Forelimb muscle (tissue), 1 donor: ENCODE measurements around the gene RXFP4. TPM values are rescaled to one million over a fixed set of nuclear protein-coding genes. Genes with fewer than 3 reads are reported as not detected.
A peak's percentile ranks its signal among the peaks of the same experiment; 100 is the strongest.
"Not testable (repeated sequence)": the region's sequence is repeated elsewhere in the genome, so short reads cannot be mapped to it uniquely, and the experiment has no call there.

Experiments used
- DNase-seq: peaks from one replicate; pipeline ENCODE4 v3.0.0-alpha.2; 2013; ENCODE audit warnings: low read depth
- polyA plus RNA-seq: library from polyadenylated mRNA; unstranded; fragments of 120-200 nt; gene quantifications from one replicate; pipeline ENCODE4 v1.2.1, GENCODE V29; 2013; ENCODE audit not compliant: insufficient read length

RXFP4 gene
- polyA plus RNA-seq, 1 donor, result not detected

DNA sequence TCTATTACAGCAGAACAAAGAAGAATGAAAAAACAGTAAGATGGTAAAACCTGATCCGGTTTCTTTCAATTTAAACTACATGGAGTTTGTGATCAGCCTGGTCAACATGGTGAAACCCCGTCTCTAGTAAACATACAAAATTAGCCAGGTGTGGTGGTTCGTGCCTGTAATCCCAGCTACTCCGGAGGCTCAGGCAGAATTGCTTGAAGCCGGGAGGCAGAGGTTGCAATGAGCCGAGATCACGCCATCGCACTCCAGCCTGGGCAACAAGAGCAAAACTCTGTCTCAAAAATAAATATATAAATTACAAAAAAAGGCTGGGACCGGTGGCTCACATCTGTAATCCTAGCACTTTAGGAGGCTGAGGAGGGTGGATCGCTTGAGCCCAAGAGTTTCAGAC, 10.7 kb upstream of the RXFP4 start:
- DNase-seq, result not testable (repeated sequence)

DNA sequence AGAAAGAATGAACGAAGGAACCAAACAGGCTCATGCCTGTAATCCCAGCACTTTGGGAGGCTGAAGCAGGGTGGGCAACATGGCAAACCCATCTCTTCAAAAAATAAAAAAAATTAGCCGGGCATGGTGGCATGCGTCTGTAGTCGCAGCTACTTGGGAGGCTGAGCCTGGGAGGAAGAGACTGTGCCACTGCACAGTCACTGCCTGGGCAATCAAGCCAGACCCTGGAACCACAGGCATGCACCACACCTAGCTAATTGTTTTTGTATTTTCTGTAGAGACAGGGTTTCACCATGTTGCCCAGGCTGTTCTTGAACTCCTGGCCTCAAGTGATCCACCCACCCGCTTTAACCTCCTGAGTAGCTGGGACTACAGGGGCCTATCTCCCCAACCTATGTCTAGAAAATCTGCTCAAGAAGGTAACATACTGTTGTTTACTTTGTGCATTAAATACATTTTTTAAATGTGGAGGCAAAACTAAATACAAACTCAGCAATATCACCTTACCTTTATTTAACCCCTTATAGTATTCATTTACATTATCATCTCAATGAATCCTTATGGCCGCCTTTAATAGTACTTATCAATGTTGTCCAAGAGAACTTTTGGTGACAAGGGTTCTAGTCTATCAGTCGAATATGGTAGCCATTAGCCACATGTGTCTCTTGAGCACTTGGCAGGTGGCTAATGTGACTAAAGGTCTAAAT, 10.0 kb upstream of the RXFP4 start:
- DNase-seq, result no peak

DNA sequence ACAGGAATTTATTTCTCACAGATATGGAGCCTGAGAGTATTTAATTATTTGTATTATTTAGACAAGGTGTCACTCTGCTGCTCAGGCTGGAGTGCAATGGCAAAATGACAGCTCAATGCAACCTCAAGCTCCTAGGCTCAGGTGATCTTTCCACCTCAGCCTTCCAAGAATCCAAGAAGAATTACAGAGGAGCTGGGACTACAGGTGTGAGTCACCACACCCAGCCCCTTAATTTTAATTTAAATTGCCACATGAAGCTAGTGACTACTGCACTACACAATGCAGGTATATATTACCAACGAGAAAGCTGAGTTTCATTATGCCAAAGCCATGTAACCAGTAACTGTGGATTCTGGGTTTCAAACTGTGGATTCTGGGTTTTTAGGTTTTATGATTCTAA, 9.4 kb upstream of the RXFP4 start:
- no peak for DNase-seq

DNA sequence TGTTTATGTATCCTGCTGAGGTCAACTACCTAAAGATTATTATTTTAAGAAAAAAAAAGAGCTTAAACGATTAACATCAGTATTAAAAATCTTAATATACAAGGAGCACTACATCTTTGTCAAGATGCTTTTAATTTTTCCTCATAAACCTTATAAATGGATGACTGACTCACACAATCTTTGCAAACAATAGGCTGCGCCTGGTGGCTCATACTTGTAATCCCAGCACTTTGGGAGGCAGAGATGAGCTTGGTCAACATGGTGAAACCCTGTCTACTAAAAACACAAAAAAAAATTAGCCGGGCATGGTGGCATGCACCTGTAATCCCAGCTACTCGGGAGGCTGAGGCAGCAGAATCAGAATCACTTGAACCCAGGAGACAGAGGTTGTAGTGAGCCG, 9.0 kb upstream of the RXFP4 start:
- no peak for DNase-seq

DNA sequence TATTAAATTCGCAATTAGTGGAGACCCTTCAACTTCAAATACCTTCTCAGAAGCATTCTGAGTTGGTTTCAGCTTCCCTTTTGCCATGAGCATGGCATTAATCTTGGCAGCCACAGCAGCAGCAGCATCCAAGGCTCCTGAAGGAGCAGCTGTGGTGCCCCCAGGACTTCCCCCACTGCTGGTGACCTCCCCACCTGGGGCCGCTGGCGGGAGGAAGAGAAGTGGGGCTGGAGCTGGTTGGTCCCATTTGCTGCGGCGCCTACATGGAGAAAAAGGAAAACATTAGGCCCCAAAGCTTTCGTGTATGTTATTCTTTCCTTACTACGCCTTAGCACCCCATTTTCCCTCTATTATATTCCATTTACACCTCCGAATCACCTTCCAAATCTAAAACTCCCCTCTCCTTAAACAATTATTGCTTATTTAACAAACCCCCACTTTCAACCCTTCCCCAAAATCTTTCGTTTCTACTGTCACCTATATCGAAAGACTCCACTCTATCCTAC, 7.8 kb upstream of the RXFP4 start:
- no peak for DNase-seq

DNA sequence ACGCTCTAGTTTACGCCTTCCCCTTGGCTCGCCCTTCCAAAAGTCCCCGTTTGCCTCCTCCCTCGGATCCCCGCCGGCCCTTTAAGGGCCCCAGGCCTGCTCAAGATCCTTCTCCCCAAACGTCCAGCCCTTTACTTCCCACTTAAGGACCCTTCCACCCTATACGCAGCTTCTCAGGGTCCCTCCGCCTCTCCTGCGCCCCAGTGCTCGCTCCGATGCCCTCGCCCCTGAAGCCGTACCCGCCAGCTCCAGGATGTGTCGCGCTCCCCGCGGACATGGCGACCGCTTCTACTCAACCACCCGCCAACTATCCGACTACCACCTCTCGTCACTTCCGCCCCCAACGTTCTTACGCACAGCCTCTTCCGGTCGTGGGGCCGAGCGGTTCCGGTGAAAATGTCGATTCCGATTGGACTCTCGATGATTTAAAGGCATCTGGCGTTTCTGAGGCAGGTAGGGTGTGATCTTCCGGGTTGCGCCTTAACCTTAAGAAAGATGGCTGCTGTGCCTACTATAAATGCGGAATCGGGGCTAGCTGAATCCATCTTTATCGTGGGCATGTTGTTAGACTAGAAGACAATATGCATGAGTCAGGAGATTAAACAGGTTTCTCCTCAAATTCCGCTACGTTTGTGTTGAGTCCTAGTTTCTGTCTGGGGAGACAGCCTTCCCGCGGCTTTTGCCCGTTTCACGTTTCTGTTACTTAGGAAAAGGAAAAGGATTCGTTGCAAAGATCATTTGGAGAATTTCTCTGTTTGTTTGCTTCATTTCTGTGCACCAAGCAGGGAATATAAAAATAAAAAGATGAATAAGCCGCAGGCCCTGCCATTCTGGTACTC, 7.1 kb upstream of the RXFP4 start, which contains the start of gene KHDC4:
Gene KHDC4 (minus strand): TSS at position 317 of the 839 bp plus-strand sequence. CDS start 40 bp downstream, at position 277.
- peak; percentile 98 for DNase-seq

DNA sequence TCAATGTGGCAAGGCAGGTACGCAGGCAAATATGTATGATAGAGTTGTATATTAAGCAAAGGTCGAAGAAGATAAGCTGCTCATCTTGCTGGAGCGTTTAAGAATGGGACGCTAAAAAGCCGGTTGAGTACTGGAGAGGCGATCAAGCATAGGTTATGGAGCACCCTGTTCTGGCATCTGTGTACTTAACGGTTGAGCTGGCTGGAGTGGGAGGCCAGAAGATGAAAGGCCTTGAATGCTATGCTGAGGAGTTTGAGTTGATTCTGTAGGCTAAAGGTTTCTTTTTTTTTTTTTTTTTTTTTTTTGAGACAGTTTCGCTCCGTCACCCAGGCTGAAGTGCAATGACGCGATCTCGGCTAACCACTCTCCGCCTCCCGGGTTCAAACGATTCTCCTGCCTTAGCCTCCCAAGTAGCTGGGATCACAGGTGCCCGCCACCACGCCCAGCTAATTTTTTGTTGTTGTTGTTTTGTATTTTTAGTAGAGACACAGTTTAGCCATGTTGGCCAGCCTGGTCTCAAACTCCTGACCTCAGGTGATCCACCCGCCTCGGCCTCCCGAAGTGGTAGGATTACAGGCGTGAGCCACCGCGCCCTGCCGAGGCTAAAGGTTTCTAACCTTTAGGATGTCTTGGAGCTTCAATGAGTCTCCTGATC, 6.4 kb upstream of the RXFP4 start:
- DNase-seq, result no peak

DNA sequence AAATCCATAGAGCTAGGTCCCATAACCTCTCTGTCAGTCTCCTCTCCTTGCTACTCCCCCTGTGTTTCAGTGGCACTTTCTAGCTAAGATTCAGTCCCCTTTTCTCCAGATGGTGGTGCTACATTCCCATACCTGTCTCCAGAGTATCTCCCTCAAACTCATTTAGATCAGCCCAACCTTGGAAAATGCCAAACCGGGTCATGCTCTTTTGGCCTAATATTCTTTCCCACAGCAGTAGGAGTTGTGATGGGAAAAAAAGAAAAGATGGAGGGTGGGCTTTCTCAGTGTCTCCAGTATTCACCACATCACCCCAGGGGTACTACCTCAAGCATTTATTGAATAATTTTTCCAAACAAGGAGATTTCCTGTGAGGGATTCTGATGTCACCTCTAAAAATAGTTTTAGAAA, 3.2 kb upstream of the RXFP4 start:
- peak; percentile 48 for DNase-seq

DNA sequence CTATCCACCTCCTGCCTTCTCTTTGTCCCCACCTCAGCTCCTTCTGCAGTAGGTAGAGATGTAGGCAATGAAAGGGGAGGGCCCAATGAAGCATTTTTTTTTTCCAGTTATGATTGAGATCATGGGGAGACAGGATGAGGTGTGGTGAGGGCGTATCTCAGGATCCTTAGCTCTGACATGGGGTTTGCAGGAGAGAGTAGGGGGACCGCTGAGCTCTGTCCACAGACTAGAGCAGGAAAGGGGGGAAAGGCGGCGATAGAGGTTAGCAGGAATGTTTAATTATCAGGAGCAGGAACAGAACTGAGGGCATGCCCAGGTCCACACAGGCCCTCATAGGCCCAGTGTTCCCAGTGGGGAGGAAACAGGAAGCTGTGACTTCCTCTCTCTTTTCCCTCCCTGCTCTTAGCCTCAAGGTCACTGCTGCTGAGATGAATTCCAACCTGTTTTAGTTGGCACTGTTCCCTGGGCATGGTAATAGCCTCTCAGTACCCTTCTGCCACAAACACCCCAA, 901 bp upstream of the RXFP4 start:
- DNase-seq, result no peak

DNA sequence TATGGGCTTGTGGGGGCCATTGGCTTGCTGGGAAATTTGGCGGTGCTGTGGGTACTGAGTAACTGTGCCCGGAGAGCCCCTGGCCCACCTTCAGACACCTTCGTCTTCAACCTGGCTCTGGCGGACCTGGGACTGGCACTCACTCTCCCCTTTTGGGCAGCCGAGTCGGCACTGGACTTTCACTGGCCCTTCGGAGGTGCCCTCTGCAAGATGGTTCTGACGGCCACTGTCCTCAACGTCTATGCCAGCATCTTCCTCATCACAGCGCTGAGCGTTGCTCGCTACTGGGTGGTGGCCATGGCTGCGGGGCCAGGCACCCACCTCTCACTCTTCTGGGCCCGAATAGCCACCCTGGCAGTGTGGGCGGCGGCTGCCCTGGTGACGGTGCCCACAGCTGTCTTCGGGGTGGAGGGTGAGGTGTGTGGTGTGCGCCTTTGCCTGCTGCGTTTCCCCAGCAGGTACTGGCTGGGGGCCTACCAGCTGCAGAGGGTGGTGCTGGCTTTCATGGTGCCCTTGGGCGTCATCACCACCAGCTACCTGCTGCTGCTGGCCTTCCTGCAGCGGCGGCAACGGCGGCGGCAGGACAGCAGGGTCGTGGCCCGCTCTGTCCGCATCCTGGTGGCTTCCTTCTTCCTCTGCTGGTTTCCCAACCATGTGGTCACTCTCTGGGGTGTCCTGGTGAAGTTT, 550 bp downstream of the RXFP4 start:
- no peak for DNase-seq

DNA sequence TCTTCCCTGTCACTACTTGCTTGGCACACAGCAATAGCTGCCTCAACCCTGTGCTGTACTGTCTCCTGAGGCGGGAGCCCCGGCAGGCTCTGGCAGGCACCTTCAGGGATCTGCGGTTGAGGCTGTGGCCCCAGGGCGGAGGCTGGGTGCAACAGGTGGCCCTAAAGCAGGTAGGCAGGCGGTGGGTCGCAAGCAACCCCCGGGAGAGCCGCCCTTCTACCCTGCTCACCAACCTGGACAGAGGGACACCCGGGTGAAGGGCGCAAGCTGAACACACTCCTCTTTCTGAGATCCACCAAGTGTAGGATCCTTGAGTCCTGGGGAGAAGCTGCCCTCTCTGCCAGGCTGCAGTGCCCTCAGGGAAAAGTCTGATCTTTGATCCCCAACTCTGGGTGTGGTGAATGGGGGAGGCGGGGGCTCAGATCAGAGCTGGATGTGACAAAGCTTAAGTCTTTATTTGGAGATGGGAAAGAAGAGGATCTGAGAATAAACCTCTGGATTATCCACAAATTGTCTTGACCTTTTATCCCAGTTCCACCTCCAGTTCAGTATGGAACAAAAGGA, 1.2 kb downstream of the RXFP4 start:
- DNase-seq, result no peak

DNA sequence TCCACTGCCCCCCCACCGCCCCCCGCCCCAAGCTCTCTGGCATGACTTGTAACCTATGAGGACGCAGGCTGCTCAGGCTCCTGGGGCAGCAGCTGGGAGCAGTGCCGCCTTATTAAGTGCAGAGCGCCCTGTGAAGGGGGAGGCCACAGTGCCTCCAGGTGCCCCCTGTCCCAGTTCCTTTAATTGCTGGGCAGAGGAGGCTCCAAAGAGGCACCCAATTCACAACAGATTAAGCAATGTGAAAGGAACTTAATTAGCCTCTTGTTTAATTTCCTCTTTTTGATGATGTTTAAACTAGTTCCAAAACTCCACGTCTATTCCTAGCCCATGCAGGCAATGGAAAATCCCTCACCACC, 3.0 kb downstream of the RXFP4 start:
- DNase-seq, result no peak

DNA sequence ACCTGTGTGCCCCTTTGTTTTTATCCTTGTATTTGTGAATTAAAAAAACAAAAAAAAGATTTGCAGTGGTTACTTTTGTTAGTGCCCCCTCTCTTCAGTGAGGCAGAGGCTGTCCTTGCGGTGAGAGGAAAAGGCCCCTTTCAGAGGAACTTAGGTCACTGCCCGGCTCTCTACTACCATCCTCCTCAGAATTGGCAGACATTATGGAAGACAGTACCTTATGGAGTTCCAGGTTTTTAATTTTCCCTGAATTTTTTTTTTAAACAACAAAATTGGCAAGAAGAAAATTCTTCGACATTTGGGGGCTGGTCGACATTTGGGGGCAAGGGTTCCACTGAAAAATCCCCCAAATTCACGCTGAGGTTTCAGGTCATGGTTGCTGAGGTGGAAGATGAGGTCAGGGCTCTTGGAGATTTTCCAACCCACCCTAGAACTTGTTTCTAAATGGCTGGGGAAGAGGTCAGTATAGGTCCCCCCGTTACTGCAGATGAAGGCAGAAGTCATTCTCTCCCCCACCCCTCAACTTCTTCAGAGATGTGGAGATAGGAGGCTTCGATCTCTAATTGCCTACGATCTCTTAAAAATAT, 5.3 kb downstream of the RXFP4 start:
- DNase-seq, result no peak

DNA sequence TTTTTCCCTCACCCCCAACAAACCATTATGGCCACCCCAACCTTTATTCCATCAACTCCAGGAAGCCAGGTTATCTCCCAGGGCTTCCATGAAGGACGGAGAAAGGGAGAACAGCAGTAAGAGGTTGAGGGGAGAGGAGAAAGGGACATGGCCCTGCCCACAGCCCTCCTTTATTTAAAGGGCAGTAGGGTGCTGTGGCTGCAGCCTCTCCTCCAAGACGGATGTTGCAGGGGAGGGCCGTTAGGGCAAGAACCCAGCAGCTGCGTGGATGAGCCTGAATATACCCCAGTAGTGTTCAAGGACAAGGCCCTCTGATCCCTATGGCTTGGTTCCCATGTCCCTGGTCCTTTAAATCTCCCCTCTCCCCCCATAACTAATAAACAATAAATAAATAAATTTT, 5.9 kb downstream of the RXFP4 start:
- DNase-seq, result no peak

DNA sequence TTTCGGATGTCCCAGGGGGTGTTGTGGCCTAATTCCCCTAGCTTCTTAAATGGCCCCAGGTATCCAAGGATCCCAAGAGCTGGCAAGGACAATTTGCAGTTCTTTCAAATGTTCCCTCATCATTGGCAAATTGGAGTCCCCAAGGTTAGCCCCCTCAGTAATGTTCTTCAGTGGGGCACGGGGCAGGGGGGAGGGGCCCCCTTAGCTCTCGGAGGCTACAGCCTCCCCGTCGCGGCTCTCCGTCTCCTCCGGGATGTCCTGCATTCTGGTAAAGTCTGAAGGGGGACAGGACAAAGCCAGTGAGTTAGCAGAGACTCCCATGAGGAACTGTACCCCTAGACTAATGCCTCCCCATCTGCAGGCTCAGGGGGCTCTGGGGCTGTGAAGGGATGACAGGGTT, 6.3 kb downstream of the RXFP4 start:
- DNase-seq, result no peak

DNA sequence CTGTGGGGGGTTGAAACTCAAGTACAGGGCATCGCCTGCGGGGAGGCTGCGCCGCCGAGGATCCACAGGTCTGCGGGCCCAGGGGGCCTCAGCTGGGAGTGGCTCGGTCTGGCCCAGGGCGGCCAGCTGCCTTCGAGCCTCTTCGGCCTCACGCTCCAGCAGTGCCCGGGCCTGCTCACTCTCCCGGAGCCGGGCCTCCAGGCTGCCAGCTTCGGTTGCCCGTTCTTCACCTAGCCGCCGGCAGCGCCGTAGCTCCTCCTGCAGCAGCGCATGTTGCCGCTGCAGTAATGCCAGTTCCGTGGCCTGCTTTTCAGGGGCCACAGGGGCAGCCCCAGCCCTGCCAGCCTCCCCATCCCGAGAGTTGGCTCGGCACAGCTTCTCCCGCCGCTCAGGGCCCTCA, 9.4 kb downstream of the RXFP4 start:
- DNase-seq, result no peak

DNA sequence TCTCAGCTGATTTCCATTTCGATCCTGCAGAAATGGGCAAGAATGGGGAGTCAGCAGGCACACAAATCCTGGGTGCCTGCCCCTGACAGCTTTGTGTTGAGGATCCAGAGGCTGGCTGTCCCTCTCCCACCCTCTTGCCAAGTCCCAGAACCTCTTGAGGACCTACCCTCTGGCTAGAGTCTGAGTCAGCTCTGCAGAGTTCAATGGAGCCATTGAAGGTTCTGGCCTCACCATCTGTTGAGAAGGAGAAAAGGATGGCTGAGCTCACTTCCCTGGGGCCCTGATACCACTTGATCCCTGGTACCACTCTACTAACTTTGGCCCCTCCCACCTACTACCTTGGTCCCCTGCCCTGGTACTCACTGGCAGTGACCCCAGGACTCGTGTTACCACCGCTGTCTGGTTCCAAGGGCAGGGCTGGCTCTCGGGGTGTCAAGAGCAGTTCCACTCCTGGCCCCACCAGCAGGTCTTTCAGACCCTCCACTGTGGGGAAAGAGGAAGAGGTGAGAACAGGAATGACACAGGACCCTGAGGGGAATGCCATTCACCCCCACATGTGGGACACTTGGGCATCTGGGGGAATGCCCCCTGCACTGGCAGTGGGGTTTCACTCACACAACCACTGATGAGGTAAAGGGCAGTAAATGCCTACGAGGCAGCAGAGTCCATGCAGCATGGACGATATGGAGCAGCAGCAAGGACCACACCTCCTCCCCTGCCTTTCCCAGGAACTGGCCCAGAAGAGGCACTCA, 10.5 kb downstream of the RXFP4 start:
- no peak for DNase-seq

DNA sequence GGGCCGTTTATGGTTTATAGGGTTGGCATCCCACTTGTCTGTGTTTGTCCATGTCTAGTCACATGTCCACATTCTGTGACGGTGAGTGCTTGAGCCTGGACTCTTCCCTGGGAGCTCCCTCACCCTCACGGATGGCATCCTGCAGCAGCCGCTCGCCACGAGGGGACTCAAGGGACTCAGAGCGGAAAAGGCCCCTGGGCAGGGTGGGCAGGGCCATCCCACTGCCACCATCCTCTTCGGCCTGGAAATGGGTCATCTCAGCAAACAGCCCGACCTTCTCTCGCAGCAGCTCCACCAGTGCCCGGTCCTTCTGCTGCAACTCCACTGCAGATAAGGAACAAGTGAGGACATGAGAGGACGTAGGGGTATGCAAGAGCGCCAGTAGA, 11.1 kb downstream of the RXFP4 start:
- no peak for DNase-seq

DNA sequence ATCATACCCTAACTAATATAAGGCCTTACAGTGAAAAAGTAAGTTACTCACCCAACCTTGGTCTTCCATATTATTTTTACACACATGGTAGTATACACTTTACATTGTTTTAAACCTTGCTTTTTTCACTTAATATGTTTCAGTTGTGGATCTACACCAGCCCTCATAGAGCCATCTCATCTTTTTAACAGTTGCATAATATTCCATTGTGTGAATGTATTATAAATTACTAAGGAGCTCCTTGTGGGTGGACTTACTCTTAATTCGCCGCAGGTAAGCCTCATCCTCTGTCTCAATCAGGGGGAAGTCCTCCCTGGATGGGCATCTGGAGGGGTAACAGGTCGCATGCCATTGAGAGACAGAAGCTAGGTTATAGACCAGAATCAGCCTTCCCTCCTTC, 13.2 kb downstream of the RXFP4 start:
- no peak for DNase-seq

DNA sequence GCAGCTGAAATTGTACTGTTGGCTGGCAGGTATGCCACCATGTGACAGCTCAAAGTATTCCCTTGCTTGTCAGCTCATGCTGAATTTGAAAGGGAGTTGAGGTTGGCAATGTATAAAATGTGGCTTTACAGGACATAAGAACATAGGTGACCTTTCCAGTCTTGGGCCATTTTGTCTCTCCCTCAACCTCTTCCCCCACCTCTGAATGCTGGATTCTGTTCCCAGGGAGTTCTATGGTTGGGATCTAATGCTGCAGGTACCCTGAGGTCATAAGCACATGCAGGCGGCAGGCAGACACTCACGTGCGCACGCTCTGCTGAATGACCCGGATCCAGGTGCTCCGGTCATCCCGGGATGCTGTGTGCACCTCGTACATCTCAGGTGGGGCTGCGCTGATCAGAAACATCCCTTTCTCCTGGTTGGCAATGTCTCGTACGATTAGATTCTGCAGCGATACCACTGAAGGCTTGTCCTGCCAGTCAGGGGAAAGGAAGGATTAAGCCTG, 16.0 kb downstream of the RXFP4 start:
- DNase-seq, result no peak
